GM19397 (cell line): ENCODE results near the gene NDUFAF3.

ENCODE experiments used
- ATAC-seq: cut with Tn5 transposase; IDR thresholded peaks from one replicate; pipeline ENCODE4 v1.9.1; 2021; ENCODE audit warnings: mild to moderate bottlenecking, moderate library complexity; ENCODE audit not compliant: unreplicated experiment

Gene NDUFAF3

DNA sequence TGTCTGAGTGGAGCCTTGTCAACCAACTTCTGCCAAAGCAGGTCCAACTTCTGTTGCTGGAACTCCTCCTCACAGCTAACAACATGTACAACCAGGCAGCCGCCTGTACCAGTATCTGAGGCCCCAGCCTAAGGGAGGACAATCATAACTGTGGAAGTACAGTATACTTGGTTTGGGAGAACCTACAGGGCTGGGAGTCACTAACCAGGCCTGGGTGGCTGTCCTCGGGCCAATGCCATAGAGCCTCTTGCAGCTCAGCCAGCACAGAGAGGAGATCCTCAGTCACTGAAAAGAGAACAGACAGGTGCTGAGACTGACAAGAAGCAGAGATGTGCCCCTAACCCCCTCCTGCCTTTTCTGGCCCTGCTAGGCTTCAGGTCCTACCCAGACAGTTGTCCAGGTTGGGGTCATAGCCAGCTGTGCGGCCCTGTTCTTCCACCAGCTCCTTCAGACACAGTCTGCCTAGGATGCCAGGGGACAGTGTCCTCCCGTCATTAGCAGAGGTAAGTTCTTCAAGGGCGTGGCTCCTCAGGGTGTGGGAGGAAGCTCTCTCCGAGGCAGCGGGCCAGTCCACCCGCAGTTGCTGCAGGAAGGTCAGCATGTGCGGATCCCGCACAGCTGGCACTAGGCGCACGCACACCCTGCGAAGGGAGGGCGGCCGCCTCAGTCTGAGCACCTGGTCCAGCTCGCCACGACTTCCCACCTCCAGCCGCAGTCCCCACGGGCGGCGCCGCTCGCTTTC is 4.5 kb upstream of the NDUFAF3 start:
- no peak for ATAC-seq

DNA sequence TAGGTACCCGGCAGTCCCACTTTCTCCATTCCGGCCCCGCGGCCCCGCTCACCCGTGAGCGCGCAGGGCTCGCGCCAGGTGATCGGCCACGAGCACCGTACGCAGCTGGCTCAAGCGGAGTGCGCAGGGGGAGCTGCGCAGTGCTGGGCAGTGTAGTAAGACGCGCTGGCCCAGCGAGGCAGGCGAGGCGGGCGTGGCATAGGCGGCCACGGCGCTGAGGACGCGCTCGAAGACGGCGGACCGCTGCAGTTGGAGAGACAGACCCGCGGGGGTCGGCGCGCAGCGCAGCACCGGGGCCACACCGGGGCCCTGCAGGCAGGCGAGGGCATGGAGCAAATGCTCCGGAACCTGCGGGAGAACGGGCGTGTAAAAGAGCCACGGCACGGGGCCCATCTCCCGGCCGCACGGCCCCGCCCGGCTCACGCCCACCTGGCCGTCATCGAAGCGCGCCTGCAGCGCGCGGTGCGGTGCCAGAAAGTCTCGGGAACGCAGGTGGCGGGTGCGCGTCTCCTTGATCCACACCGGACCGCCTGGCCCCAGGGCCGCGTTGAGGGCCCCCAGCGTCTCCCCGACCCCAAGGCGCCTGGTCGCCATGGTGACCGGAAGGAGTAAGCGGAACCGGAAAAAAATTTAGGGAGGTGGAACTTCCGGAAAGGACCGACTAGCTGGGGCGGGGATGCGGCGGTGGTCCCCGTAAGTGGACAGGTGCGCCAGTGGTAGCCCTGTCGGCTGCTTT is 3.8 kb upstream of the NDUFAF3 start, which contains the start of gene DALRD3:
DALRD3 (minus strand) TSS at position 610 of the 736 bp plus-strand sequence; CDS start at position 594, 16 bp downstream.
- ATAC-seq: no peak

DNA sequence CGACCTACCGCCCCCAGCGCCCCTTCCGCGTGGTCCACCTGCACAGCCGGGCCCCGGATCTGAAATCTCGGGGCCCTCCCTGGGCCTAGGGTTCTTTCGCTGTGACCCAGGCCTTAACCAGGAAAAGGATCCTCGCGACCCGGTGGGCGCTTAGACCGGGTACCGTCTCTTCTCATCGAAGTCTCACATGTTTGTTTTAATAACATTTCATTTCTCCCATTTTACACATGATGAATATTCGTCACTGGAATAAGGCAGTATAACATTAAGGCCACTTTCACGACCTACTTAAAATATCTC is 3.3 kb upstream of the NDUFAF3 start:
- no peak for ATAC-seq

DNA sequence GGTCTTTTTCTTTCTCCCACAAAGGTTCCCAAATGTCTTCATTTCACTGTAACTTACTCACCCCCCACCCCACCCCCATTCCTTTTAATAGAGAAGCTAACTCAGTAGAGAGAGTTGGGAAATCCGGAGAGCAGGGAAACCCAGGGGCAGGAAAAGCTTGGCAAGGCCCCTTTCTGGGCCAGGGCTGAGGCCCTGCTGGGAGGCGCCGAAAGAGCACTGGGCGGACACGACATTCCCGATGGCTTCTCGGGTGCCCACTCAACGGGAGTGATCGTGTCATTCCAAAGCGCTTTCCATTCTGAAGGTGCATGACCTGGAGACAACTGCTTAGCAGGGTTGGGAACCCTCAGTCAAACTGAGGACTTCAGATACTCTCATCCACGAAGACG is 2.0 kb upstream of the NDUFAF3 start:
- no peak for ATAC-seq

DNA sequence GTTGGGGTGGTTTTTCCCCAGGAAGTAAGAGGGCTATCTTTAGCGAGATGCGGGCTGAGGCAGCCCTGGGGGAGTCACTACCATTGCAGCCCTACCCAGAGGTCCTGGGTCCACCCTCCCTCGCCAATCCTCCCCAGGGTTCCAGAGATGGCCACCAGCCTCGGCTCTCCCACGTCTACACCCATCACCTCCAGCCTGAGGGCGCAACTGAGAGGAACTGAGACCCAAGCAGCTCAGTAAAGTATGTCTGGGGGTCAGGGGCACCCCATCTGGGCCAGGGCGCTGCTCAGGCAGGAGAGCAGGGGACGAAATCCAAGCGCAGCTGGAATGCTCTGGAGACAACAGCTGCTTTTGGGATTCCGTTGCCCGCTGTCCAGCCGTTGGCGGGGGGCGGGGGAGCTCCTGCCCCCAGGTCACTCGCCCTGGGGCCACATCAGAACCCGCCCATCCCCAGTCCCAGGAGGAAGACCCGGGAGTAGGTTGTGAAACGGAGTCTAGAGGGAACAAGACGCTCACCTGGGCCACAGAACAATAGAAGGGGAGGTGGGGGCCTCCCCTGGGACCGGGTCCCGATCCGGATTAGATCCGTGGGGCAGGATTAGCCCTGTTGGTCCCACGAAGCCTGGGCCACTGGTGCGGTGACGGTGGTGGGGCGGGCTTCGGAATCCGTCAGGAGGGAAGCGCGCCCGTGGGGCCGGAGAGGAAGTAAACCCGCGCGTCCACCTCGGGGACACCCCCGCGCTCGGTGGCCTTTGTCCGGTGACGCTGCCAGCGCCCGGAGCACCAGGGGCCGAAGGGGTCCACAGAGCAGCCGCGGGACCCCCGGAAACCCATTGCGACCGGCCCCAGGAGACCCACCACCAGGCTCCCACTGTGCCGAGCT is 1.4 kb upstream of the NDUFAF3 start:
- ATAC-seq: peak; percentile 1

DNA sequence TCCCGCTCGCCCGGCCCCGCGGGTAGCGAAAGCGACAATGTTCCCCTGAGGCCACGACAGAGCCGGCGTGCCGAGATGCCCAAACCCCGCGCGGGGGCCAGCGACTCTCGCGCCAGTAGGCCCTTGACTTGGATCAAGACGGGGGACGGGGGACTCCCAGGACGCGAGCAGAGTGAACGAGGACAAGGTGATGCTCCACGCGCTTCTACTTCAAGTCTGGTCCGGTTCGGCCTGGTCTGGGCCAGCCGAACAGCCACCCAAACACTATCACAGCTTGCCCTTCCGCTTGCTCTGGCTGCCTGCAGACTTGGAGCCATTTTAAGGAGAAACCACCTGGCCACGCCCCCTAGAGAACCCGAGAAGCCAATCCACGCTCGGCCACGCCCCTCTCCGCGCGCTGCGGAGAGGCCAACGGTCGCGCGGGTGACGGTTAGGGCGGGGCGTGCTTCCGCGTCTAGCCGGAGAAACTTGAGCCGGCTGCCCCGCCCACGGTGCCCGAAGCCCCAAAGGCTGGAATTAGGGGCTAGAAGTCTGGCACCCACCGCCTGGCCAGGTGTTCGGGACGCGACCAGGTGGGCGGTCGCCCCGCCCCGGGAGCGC is 608 bp upstream of the NDUFAF3 start:
- ATAC-seq: peak; percentile 49

DNA sequence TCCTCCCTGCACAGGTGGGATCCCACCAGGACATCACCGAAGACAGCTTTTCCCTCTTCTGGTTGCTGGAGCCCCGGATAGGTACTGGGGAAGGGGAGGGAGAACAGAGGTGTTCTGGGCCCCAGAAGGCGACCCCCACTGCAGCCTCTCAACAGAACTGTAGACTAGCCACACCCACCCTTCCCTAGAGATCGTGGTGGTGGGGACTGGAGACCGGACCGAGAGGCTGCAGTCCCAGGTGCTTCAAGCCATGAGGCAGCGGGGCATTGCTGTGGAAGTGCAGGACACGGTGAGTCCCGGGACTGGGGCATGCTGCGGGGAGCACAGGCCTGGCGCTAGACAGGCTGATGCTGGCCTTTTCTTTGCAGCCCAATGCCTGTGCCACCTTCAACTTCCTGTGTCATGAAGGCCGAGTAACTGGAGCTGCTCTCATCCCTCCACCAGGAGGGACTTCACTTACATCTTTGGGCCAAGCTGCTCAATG is 809 bp downstream of the NDUFAF3 start:
- ATAC-seq: no peak

DNA sequence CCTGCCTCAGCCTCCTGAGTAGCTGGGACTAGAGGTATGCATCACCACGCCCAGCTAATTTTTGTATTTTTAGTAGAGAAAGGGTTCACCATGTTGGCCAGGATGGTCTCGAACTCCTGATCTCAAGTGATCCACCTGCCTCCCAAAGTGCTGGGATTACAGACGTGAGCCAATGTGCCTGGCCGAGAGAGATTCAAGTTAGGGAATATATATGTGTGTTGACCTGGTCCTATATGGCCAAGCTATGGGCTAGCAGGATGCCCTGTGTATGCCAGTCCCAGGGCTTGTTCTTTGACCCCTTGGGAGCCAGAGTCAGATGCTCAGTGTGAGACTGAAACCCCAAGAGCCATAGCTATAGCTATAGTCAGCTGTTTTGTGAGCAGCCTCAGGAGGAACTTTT is 1.9 kb downstream of the NDUFAF3 start:
- no peak for ATAC-seq

DNA sequence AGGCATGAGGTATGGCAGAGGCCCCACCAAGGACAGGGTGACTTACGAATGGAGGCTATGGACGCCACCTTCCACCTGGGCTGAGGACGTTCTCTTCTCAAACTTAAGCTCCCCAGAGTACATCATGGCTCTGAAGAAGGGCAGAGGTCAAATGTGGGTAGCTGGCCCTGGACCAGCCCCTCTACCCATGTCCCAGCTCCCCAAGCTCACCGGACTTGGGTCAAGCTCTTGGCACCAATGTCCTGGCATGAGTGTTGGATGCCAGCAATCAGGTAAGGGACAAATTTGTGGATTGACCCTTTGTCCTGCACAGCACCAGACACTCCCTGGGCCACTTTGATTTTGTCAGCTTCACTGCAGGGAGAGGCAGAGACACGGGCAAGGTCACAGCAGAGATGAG is 2.5 kb downstream of the NDUFAF3 start:
- ATAC-seq: no peak

DNA sequence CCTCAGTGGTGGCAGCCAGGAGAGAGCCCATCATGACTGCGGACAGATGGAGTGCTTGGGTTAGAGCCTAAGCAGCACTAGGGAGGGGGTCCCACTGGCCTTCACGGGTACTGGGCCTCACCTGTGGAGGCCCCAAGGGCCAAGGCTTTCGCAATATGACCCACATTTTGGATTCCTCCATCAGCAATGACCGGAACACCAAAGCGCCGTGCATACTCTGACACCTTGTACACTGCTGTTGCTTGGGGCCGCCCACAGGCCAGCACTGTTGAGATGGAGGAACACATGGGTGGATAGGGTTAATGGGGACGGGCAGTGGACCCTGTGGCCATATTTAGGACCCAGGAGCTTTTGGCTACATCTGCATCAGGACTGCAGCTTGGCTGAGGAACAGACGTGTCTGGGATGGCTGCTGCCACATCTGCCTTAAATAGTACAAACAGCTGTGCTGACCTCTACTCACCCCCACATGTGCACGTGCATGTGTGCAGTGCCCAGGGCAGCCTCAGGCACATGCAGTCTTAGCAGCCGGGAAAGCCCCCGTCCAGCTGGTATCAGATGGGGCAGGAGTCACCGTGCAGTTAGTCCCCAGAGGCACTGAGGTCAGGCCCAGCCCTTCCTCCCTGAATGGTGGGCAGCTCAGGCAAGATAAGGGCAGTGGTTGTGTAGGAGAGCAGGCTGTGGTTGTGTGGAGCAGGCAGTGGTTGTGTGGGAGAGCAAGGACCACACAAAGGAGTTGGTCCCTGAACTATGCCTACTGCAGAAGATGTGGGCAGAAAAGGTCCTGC is 3.3 kb downstream of the NDUFAF3 start:
- no peak for ATAC-seq

DNA sequence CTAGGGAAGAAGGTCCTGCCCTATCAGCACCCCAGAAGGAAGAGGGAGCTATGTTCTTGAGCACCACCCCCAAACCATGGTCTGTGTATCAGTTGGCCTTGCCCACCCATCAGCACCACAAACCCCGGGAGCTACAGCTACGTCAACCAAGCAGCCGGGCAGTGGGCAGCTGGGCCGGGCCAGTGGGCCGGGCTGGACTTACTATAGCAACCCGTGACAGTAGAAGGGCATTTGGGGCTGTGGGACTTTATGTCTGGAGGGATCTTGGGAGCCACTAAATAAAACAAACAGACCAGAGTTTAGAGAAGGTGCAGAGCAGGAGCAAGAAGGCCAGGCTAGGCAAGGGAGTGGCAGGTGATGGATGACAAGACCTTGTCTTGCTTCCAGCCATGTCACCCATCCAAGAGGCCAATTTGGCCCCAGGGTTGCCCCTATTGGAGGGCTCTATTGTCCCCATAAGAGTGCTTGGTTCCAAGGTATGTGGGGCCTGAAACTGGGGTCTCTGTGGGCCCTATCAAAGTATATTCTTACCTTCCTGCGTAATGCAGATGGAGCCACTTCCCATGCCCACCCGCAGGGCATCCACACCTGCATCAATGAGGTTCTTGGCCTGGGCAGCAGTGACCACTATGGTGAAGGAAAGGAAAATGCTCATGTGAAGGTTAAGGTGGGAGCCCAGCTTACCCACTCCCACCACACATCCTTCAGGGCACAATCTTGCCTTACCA is 4.0 kb downstream of the NDUFAF3 start:
- no peak for ATAC-seq

DNA sequence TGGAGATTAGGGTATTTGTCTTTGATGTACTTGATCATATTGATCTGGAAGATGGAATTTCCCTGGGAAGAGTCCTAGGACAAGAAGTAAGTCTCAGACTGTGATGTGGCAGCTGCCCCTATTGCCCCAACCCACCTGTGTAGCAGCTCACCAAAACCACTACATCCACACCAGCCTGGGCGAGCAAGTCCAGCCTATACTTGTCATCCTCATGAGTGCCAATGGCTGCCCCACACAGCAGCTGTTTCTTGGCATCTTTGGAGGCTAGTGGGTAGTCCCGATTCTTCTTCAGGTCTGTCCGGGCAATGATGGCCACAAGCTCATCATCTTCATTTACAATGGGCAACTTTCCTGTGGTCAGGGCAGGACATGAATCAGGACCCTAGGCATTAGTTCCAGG is 4.6 kb downstream of the NDUFAF3 start:
- no peak for ATAC-seq

DNA sequence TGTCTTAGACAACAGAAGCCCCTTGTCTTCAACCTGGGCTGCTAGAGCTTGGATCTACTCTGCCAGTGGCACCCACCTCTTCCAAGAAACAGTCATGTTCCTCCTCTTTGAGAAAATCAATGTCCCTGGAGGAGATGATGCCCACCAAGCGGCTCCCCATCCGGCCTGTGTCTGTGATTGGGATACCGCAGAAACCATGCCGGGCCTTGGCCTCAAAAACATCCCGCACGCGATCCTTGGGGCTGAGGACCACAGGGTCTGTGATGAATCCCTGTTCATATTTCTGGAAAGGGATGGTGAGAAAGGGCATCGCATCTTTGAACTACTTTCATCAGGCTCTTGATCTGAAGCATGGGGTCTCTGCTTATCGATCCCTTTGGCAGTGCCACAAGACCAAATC is 5.7 kb downstream of the NDUFAF3 start:
- no peak for ATAC-seq

DNA sequence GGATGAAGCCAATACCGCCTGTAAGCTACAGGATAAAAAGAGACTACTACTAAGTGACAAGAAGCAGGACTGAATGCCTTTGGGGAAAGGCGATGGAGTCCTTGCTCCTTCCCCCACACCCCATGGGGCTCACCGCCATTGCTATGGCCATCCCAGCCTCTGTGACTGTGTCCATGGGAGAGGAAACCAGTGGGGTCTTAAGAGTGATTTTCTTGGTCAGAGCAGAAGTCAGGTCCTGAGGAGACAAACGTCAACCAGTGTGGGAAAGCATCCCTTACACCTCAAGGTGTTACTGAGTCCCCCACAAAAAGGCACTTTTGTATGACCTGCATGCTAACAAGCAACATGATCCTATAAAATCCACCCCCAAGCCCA is 6.4 kb downstream of the NDUFAF3 start:
- no peak for ATAC-seq

DNA sequence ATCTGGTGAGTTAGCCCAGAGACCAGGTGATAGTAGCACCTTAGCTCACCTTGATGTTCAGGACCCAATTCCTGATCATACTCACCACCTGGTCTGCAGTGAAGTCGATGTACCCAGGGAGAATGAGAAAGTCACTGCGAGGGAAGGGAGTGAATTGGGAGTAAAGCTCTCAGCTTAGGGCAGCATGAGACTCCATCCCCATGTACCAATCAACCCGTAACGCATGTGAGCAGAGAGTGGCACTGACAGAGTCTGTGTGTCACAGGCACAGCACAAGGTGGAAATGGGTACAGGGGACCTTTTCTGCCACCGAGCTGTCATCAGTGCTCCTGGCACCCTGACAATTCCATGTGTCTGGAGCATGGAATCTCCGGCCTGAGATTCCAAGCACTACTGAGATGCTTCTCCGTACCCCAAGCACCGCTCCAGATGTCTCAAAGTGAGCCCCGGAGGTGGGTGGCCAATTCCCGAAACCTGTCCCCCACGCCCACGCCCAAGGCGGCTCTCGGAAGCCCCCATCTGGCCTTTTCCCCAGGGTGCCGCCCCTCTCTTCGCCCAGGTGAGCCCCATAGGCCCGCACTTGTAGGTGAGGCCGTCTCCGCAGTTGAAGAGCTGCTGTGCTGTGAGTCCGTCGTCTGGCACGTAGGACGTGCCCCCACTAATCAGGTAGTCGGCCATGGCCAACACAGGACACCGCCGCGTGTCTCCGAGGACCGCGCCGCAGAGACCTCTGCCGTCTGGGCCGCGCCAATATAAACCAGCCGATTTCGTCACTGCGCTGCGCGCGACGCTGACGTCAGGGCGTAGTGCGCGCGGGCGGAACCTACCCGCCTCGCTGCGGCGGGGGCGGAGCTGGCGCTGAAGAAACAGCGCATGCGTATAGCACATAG is 7.0 kb downstream of the NDUFAF3 start, which contains the start of gene IMPDH2:
IMPDH2 (minus strand) TSS at position 726 of the 890 bp plus-strand sequence; CDS start at position 678, 48 bp downstream.
- ATAC-seq: peak; percentile 90

DNA sequence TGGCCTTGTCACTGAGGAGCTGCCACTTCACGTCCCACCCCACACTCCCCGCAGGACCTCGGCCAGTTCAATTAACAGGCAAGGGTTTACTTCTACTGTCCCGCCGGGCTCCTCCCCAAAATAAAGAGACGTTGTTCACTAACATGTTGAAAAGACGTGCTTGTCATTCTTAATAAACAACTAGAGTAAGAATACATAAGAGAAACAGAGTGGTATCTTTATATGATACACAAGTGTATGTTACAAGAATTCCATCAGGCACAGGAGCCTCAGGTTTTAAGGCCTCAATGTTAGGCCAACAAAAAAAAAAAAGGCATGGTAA is 7.6 kb downstream of the NDUFAF3 start:
- ATAC-seq: no peak

DNA sequence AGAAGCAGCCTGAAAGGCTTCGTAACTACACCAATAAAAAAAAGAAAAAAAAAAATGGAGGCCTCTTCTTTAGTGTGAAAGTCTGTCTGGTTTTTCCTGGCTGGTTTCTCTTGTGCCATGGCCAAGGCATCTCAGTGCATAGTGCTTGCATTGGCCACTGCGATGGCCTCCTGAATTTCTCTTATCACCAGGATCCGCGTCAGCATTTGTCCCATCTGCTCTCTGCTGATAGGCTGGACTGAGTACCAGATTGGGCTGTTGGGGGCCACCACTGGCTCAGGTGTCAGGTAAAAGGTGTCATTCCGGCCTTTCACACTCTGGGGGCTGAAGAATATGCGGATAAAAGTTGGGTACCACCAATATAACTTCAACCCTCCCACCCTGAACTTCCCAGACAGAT is 8.4 kb downstream of the NDUFAF3 start:
- ATAC-seq: no peak

DNA sequence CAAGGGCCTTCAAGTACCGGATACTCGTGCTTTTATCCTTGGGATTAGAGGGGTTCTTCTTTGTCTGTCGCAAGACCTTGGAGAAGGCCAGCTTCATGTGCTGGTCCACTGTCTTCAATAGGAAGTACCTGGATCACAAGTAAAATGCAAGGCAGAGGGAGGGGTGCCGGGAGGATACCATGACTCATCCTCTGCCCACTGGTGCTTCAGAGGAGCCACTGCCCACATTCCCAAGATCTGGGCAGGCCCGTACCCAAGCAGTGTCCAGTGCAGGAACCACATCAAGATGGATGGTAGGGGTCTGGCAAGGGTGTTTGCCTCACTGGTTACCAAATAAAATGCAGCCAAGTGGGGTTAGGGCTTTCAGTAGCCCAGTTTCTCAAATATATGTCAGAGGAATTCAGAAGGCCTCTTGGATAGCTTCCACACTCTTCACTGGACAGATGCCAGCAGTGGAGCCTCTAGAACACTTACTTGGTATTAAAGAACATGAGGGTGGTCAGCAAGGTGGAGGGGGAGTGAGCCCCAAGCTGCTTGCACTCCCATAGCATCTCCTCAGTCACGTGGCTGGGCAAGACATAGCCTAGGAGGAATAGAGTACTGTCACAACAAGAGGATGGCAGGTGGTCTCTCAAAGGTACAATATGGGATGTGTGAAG is 10.9 kb downstream of the NDUFAF3 start:
- no peak for ATAC-seq
